ENCODE measurements around the gene SEMA4A.
"Not testable (repeated sequence)": the region's sequence is repeated elsewhere in the genome, so short reads cannot be mapped to it uniquely, and the experiment has no call there.

The SEMA4A gene

DNA sequence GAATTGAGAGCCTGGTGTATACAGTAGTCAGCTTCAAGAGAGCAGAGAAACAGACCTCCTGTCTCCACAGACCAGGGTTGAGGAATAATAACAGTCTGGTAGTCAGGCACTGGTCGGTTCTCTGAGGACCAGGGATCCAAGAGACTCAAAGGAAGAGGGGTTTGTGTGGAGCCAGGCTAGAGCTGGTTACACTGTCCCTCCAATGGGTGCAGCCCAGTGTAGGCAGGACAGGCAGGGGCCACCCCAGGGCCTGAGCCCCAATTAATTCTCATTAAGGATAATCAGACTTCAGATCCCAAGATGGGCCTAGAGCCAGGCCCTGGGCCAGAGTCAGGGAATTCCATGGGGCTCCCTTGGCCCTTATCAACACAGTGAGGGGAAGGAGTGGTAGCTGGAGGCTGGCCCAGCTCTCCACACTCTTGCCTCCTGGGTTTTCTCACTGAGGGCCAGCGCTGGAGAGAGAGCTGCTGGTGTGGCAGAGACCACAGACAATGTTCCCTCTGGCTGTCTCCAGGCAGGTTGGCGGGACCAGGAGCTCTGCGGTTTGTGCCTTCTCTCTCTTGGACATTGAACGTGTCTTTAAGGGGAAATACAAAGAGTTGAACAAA lies 9.1 kb downstream of the SEMA4A start:
- no peak for FAIRE-seq

DNA sequence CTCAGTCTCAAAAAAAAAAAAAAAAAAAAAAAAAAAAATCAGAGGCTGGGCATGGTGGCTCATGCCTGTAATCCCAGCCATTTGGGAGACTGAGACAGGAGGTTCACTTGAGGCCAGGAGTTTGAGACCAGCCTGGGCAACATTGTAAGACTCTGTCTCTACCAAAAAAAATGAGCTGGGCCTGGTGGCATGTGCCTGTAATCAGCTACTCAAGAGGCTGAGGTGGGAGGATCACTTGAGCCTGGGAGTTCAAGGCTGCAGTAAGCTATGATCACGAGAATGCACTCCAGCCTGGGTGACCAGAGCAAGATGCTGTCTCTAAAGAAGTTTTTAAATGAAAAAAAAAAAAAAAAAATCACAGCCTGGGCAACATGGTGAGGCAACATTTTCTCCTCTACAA lies 10.3 kb downstream of the SEMA4A start:
- FAIRE-seq: no peak

DNA sequence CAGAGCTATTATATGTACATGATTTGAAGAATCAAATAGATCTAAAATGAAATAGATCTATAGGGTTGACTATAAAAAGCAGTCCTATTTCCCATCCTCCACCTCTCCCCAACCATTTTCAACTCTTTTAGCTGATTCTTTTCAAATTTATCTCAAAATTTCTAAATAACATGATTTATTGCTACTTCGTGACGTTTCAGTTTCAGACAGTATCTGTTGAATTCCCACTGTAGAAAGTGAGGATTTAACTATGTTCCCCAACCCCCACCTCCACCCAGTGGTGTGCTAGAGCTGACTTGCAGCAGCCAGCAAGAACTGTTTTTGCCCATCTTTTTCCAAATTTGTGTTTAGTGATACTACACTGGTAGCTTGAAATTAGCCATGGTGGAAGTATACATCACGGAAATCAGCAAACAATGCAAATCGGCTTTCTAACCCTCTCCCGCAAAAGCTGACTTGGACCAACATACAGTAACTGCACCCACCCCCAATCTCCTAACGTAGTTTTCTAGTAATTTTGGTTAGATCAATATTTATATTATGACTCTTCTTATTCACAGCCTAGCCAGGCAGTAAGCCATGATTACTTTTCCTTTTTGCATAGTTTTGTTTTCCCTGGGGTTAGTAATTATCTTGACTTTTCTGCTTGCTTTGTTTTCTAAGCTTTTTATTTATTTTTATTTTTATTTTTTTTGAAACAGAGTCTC lies 10.9 kb downstream of the SEMA4A start:
- FAIRE-seq: no peak

DNA sequence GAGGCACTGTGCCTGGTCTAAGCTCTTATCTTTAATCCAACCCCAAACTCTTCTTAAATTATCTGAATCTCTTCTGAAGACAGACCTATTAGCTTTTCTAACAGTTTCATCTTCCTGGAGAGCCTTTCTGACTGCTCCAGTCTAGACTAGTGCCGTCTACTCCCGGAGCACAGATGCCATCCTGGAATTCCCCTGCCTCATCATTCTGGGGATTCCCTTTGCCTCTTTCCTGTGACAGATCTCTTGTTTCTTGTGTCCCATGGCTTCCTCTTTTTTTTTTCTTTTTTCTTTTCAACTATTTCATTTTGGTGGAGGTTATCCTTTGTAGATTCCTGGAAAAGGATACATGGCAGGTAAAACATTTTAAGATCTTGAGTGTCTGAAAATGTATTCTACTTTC lies 11.7 kb downstream of the SEMA4A start:
- FAIRE-seq: no peak

DNA sequence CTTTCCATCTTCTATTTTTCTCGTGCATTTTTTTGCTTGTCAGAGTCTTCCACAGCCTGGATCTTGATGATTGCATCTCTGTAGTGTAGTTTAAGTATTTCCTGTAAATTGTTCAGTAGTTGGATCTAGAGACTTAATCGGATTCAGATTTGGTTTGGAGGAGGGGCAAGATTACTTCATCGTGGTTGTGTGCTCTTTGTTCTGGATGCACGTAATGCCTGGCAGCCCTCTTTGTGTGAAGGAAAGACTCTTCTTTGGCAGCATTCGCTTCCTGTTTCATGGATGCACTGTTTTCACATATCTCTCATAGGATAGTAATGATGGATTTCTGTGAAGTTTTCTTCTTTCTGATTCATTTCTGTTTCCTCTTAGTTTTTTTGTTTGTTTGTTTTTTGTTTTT lies 14.2 kb downstream of the SEMA4A start:
- FAIRE-seq: no peak

DNA sequence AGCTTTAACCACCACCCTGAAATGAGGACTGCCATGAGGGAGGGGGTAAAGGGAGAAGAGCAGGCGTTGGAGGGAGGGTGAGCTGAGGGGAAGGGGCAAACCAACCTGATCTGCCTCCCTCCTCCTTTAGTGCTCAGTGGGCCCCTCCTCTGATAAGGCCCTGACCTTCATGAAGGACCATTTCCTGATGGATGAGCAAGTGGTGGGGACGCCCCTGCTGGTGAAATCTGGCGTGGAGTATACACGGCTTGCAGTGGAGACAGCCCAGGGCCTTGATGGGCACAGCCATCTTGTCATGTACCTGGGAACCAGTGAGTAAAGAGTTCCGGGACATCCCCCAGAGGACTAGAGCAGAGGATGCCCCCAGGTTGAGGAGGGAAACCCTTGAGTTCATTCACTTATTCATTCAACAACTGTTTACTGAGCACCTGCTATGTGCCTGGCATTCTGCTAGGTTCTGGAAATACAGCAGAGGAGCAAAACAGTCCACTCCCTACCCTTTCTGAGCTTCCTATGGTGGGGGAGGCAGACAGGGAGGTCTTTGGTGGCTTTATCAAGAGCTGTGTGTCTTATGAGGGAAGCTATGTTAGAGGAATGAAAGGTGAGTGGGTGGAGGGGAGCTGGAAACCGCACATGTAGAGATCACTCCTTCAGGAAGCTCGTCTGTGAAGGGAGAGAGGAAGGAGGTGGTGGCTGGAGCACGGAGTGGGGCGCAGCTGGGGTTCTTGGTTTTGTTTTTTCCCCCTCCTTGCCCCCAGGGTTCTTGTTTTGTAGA lies 19.5 kb downstream of the SEMA4A start:
- FAIRE-seq: no peak

DNA sequence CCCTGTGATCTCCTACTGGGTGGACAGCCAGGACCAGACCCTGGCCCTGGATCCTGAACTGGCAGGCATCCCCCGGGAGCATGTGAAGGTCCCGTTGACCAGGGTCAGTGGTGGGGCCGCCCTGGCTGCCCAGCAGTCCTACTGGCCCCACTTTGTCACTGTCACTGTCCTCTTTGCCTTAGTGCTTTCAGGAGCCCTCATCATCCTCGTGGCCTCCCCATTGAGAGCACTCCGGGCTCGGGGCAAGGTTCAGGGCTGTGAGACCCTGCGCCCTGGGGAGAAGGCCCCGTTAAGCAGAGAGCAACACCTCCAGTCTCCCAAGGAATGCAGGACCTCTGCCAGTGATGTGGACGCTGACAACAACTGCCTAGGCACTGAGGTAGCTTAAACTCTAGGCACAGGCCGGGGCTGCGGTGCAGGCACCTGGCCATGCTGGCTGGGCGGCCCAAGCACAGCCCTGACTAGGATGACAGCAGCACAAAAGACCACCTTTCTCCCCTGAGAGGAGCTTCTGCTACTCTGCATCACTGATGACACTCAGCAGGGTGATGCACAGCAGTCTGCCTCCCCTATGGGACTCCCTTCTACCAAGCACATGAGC lies 23.3 kb downstream of the SEMA4A start:
- FAIRE-seq: no peak

DNA sequence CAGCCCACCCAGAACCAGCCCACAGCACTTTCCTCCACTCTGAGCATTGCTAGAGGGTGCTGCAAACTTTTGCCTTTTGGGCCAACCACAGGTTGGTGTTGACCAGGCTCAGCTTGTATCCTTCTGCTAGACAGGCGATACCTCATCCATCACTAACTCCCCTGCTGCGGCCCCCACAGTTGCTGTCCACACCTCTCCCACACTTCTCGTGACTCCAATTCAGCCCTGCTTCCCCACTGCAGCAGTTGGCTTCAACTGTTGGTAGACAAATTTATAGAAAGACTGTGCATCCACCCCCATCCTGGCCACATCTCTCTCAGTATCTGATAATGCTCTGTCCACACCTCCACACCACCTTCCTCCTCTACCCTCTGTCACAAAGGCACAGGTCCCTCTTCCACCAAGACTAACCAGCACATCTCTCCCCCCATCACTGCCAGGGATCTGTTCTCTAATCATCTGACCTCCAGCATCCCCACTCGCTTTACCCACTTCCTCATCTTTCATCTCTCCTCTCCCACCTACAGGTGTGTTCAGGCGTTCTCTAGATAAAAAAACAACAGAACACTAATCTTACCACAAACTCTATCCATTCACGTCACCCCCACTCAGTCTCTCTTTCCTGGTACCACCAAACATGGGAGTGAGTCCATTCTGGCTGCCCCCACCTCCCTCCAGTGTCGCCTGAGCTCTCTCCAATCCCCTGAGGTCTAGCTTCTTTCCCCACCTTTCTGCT lies 24.7 kb downstream of the SEMA4A start:
- no peak for FAIRE-seq

DNA sequence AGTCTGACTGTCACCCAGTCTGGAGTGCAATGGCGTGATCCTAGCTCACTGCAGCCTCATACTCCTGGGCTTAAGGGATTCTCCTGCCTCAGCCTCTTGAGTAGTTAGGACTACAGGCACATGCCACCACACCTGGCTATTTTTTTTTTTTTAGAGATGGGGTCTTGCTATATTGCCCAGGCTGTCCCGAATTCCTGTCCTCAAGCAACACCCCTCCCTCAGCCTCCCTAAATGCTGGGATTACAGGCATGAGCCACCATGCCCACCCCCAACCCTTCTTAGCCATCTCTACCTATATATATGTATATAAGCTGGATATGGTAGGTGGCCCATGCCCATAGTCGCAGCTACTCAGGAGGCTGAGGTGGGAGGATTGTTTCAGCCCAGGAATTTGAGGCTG lies 27.1 kb downstream of the SEMA4A start:
- FAIRE-seq: no peak

DNA sequence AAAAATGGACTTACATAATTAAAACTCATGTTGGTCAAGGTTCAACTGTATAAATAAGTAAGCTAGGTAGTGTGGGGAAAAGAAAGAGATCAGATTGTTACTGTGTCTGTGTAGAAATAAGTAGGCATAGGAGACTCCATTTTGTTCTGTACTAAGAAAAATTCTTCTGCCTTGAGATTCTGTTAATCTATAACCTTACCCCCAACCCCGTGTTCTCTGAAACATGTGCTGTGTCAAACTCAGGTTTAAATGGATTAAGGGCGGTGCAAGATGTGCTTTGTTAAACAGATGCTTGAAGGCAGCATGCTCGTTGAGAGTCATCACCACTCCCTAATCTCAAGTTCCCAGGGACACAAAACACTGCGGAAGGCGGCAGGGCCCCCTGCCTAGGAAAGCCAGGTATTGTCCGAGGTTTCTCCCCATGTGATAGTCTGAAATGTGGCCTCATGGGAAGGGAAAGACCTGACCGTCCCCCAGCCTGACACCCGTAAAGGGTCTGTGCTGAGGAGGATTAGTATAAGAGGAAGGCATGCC lies 28.1 kb downstream of the SEMA4A start:
- not testable (repeated sequence) for FAIRE-seq

DNA sequence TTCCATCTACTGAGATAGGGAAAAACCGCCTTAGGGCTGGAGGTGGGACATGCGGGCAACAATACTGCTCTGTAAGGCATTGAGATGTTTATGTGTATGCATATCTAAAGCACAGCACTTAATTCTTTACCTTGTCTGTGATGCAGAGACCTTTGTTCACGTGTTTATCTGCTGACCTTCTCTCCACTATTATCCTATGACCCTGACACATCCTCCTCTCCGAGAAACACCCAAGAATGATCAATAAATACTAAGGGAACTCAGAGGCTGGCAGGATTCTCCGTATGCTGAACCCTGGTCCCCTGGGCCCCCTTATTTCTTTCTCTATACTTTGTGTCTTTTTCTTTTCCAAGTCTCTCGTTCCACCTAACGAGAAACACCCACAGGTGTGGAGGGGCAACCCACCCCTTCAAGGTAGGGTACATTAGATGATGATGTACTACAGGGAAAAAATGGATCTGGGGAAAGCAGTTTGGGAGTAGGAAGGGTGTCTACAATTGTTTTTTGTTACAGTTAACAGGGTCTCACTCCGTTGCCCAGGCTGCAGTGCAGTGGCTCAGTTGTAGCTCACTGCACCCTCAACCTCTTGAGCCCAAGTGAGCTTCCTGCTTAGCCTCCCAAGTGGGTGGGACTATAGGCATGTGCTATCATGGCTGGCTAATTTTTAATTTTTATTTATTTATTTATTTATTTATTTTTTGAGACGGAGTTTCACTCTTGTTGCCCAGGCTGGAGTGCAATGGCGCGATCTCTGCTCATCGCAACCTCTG lies 28.8 kb downstream of the SEMA4A start:
- FAIRE-seq: not testable (repeated sequence)

DNA sequence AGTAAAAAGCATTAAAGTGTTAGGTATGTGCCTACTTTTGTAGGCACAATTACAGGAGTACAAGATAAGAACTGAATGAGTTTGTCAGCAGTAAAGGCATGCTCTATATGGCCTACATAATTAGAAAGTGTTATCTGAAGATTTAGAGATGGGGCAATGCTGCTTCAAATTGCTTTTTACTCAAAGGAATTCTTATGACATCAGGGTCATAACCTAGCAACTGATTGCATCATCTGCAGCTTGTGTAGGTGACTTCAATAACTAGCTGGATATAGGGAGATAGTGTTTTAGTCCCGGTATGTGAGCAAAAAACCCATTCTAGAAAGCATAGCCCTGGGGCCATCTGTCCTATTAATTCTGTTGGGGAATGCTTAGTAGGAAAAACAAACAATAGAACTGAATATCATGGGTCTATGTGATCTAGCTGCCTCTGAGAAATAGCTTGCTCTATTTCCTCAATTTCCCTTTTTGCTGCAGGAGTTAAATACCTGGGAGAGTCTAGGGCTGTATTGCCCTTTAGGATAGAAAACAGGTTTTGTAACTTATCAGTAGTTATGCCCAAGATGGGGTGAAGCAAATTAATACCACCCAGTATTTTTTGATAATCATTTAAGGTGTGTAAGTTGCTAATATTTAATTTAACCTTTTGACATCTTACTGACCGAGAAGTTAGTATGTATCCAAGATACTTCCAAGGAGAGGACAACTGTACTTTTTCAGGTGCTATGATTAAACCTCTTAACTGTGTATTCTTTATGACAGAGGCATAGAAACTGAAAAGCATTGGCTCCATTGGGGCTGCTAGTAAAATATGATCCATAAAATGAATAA lies 33.2 kb downstream of the SEMA4A start:
- not testable (repeated sequence) for FAIRE-seq

DNA sequence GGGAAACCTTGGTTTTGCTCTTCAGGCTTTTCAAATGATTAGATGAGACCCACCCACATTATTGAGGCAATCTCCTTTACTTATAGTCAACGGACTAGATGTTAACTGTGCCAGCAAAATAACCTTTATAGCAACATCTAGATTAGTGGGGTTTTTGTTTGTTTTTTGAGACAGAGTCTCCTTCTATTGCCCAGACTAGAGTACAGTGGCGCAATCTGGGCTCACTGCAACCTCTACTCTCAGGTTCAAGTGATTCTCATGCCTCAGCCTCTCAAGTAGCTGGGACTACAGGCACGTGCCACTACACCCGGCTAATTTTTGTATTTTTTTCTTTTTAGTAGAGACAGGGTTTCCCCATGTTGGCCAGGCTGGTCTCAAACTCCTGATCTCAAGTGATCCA lies 36.9 kb downstream of the SEMA4A start:
- not testable (repeated sequence) for FAIRE-seq

DNA sequence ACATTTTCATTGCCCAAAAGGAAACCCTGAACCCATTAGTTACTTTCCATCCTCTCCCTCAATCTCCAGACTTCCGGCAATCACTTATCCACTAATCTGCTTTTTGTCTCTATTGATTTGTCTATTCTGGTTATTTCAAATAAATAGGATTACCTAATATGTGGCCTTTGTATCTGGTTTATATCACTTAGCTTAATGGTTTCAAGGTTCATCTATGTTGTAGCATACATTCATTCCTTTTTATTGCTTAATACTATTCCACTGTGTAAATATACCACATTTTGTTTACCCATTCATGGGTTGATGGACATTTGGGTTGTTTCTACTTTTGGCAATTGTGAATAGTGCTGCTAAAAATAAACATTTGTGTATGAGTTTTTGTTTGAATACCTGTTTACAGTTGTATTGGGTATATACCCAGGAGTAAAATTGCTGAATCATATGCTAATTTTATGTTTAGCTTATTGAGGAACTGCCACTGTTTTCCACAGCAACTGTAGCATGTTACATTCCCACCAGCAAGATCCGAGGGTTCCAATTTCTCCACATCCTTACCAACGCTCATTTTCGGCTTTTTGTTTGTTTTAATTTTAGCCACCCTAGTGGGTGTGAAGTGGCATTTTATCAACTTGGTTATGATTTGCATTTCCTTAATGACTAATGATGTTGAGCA lies 38.0 kb downstream of the SEMA4A start:
- FAIRE-seq: no peak

DNA sequence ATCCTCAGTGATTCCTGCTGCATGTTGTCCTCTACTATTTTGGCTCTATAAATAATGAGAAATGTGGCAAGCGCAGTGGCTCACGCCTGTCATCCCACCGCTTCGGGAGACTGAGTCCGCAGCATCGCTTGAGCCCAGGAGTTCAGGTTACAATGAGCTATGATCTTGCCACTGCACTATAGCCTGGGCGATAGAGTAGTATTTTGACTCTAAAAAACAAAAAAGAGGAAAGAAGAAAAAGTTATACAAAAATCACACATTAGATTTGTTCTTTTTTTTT lies 39.8 kb downstream of the SEMA4A start:
- no peak for FAIRE-seq

DNA sequence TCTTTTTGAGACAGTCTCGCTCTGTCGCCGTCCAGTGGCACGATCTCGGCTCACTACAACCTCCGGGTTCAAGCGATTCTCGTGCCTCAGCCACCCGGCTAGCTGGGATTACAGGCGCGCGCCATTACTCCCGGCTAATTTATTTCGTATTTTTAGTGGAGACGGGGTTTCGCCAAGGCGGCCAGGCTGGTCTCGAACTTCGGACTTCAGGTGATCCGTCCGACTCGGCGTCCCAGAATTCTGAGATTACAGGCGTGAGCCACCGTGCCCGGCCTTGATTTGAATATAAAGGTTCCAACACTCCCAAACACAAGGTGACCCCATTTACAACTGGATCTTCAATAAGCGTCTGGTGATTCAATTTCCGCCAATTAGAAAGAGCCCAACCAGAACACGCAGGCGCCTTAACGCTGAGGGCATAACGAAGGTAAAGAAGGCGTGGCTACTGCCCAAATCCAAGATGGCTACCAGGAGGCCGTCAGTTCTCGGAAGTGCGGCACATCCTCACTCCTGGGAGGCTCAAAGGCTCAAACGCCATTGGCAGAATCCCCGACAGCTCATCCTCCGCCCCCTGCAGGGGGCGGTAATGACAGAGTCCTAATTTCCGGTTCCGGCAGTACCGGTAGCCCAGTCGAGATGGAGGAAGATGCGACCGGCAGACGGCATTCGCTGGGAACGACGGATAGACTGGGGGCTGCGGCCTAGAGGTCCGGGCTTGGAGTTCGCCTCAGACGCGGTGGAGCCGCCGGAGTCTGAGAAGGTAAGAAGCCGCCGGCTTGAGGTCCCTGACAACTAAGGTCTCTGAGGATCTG lies 40.3 kb downstream of the SEMA4A start, which contains the start of gene SLC25A44:
SLC25A44 (plus strand) TSS at position 617 of the 812 bp plus-strand sequence. CDS start 5,744 bp downstream, outside the sequence.
- peak; percentile 99 for FAIRE-seq

DNA sequence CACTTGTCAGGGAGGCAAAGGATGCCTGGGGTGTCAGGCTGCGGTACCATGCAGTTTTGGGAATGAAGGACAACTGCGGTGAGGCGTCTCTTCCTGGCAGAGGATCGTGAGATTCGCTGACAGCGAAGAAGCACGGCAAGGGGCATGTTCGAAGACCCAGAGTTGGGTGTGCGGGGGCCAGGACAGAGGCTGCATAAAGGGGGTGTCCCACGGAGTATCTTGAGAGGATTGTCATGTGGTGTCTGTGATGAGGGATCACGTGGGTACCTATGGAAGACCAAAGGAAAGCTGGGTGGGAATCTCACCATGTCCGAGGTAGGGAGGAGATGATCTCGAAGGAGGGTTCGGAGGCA lies 40.9 kb downstream of the SEMA4A start:
- no peak for FAIRE-seq

DNA sequence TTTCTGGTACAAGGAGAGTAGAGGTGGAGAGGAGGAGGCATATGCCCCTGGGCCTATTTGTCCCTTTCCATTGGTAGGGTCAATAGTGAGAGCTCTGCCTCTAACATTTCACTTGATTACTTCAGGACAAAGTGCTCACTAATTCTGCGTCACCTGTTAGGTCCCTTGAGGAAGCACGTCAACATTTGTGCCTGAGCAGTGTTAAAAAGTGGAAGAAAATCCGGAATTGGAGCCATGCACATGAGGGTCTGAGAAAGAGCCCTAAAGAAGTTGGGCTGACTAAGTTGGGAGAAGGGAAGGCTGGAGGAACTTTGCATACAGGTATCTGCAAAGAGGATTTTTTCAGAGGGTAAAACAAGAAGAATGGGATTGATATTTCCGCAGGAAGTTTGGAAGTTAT lies 42.5 kb downstream of the SEMA4A start:
- FAIRE-seq: no peak

DNA sequence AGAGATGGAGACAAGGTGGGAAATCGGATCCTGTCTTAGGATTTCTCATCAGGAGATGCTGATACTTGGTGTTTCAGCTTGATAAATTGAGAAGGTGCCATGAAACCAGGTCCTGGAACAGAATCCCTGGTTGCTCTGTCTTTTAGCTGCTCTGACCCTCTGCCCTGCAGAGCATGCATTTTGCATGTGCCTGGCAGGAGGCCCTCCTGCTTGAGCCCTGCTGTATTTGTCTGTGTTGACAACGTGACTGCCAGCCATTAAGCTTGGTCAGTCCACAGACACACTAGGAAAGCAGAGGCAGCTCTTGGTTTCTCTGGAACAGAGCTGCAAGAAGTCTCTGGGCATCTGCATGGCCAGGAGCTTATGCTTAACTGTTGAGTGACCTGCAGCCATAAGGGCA lies 43.1 kb downstream of the SEMA4A start:
- FAIRE-seq: no peak

Data from endometrium (tissue), 2 donors.